GM19238 (cell line): ENCODE results near the gene SH3BGRL3.
"Not testable (repeated sequence)": the region's sequence is repeated elsewhere in the genome, so short reads cannot be mapped to it uniquely, and the experiment has no call there.

Experiments used
- DNase-seq: peaks from one replicate; pipeline ENCODE4 v3.0.0; 2011; ENCODE audit warnings: low spot score; ENCODE audit not compliant: insufficient read length

Gene SH3BGRL3

GRCh38 chr1:26315874-26316850 is 36.3 kb downstream of the SH3BGRL3 start:
- no peak for DNase-seq

GRCh38 chr1:26317146-26317545 is 37.3 kb downstream of the SH3BGRL3 start:
- DNase-seq = no peak

- DNase-seq = peak; percentile 70
Measured at GRCh38 chr1:26317612-26318337, 37.9 kb downstream of the SH3BGRL3 start, which contains the start of gene CD52. TSS of gene CD52 (plus strand) at chr1:26317958. CDS start at chr1:26318018, 60 bp downstream.

GRCh38 chr1:26318338-26319064 is 38.6 kb downstream of the SH3BGRL3 start:
- no peak for DNase-seq

GRCh38 chr1:26320896-26321295 is 41.0 kb downstream of the SH3BGRL3 start:
- no peak for DNase-seq

GRCh38 chr1:26321315-26322041 is 41.6 kb downstream of the SH3BGRL3 start:
- peak; percentile 80 for DNase-seq

- no peak for DNase-seq
Measured at GRCh38 chr1:26322042-26322331, 42.1 kb downstream of the SH3BGRL3 start.

GRCh38 chr1:26323382-26323781 is 43.5 kb downstream of the SH3BGRL3 start:
- DNase-seq = no peak

GRCh38 chr1:26324550-26324949 is 44.7 kb downstream of the SH3BGRL3 start:
- no peak for DNase-seq

- no peak for DNase-seq
Measured at GRCh38 chr1:26327956-26328362, 48.1 kb downstream of the SH3BGRL3 start.

- no peak for DNase-seq
Measured at GRCh38 chr1:26328597-26328996, 48.7 kb downstream of the SH3BGRL3 start.

- DNase-seq = not testable (repeated sequence)
Measured at GRCh38 chr1:26329380-26329779, 49.5 kb downstream of the SH3BGRL3 start.

GRCh38 chr1:26330276-26330675 is 50.4 kb downstream of the SH3BGRL3 start:
- no peak for DNase-seq
